GM23338 (cell line): ENCODE data around the gene SUGCT. TPM values are rescaled to one million over a fixed set of nuclear protein-coding genes. Genes with fewer than 3 reads are reported as not detected.

Experiments
- ATAC-seq: fragments of 200-7000 bp; cut with Tn5 transposase; 3 replicates; pipeline ENCODE4 v1.9.1; 2020
- DNase-seq: peaks from one replicate; pipeline ENCODE4 v3.0.0-alpha.2; 2015; ENCODE audit warnings: low spot score
- H2AFZ ChIP-seq: fragments of 200-600 bp; sonication (generic); 2 replicates; pipeline ENCODE4 v1.8.0; 2016; ENCODE audit warnings: antibody characterized with exemption, mild to moderate bottlenecking, moderate library complexity
- H3F3A ChIP-seq: fragments of 200-600 bp; sonication (generic); replicated peaks from 2 replicates; pipeline ENCODE4 v1.8.0; 2017; ENCODE audit warnings: antibody characterized with exemption, mixed run types, low read depth
- H3K27ac ChIP-seq: fragments of 200-600 bp; sonication (generic); 2 replicates; pipeline ENCODE4 v1.6.1; 2016; ENCODE audit warnings: low read depth
- H3K27me3 ChIP-seq: fragments of 200-600 bp; sonication (generic); 2 replicates; pipeline ENCODE4 v1.8.0; 2016; ENCODE audit warnings: mild to moderate bottlenecking, mixed run types, moderate library complexity; ENCODE audit not compliant: insufficient read depth
- H3K36me3 ChIP-seq: fragments of 200-600 bp; sonication (generic); 2 replicates; pipeline ENCODE4 v1.8.0; 2016; ENCODE audit warnings: mild to moderate bottlenecking; ENCODE audit not compliant: insufficient read depth
- H3K4me1 ChIP-seq: fragments of 200-600 bp; sonication (generic); 2 replicates; pipeline ENCODE4 v1.8.0; 2016; ENCODE audit warnings: mild to moderate bottlenecking, moderate library complexity; ENCODE audit not compliant: insufficient read depth
- H3K4me2 ChIP-seq: fragments of 200-600 bp; sonication (generic); 2 replicates; pipeline ENCODE4 v1.7.1; 2017; ENCODE audit warnings: mixed run types
- H3K4me3 ChIP-seq: fragments of 200-600 bp; sonication (generic); 2 replicates; pipeline ENCODE4 v1.6.1; 2016; ENCODE audit warnings: mixed run types
- H3K79me2 ChIP-seq: fragments of 200-600 bp; sonication (generic); replicated peaks from 2 replicates; pipeline ENCODE4 v1.8.0; 2017; ENCODE audit warnings: mild to moderate bottlenecking; ENCODE audit not compliant: insufficient read depth
- H3K9me2 ChIP-seq: fragments of 200-600 bp; sonication (generic); 2 replicates; pipeline ENCODE4 v1.8.0; 2017; ENCODE audit not compliant: insufficient read depth
- H4K20me1 ChIP-seq: fragments of 200-600 bp; sonication (generic); replicated peaks from 2 replicates; pipeline ENCODE4 v1.8.0; 2017; ENCODE audit warnings: mild to moderate bottlenecking; ENCODE audit not compliant: insufficient read depth
- H3K27ac Mint-ChIP-seq: 2 replicates; pipeline ENCODE4 v1.8.0; 2020; ENCODE audit warnings: inconsistent platforms, mild to moderate bottlenecking, moderate library complexity, mixed read lengths
- H3K27me3 Mint-ChIP-seq: 3 replicates; pipeline ENCODE4 v1.8.0; 2022; ENCODE audit warnings: low read depth, mild to moderate bottlenecking, moderate library complexity, mixed read lengths, inconsistent platforms; ENCODE audit not compliant: insufficient read depth, poor library complexity
- H3K36me3 Mint-ChIP-seq: 3 replicates; pipeline ENCODE4 v1.8.0; 2021; ENCODE audit warnings: low read depth, mild to moderate bottlenecking, inconsistent platforms, moderate library complexity, mixed read lengths
- H3K4me1 Mint-ChIP-seq: 3 replicates; pipeline ENCODE4 v1.8.0; 2020; ENCODE audit warnings: mild to moderate bottlenecking, inconsistent platforms, mixed read lengths
- H3K4me3 Mint-ChIP-seq: 3 replicates; pipeline ENCODE4 v1.8.0; 2021; ENCODE audit warnings: moderate library complexity, mild to moderate bottlenecking, inconsistent platforms, mixed read lengths
- H3K9me3 Mint-ChIP-seq: 3 replicates; pipeline ENCODE4 v1.8.0; 2020; ENCODE audit warnings: moderate library complexity, mild to moderate bottlenecking, inconsistent platforms, mixed read lengths
- CREB1 ChIP-seq: fragments of 250-450 bp; sonication (Bioruptor Pico); IDR thresholded peaks from 2 replicates; pipeline ENCODE4 v1.5.0; 2020; ENCODE audit warnings: low read depth, mild to moderate bottlenecking, moderate library complexity
- ETS1 ChIP-seq: IDR thresholded peaks from 2 replicates; pipeline ENCODE4 v1.6.1; 2016; ENCODE audit warnings: antibody characterized with exemption
- EZH2 ChIP-seq: fragments of 200-600 bp; sonication (generic); IDR thresholded peaks from one replicate; pipeline ENCODE4 v1.8.0; 2017; ENCODE audit warnings: antibody characterized with exemption, mild to moderate bottlenecking, low read depth; ENCODE audit not compliant: unreplicated experiment
- EZH2phosphoT487 ChIP-seq: fragments of 200-600 bp; sonication (generic); IDR thresholded peaks from one replicate; pipeline ENCODE4 v1.8.1; 2018; ENCODE audit warnings: antibody characterized with exemption; ENCODE audit not compliant: unreplicated experiment
- JUNB ChIP-seq: IDR thresholded peaks from one replicate; pipeline ENCODE4 v1.6.1; 2016; ENCODE audit warnings: antibody characterized with exemption; ENCODE audit not compliant: unreplicated experiment
- NANOG ChIP-seq: IDR thresholded peaks from 2 replicates; pipeline ENCODE4 v1.6.1; 2016; ENCODE audit warnings: antibody characterized with exemption, borderline replicate concordance
- POLR2AphosphoS5 ChIP-seq: IDR thresholded peaks from 2 replicates; pipeline ENCODE4 v1.6.1; 2016; ENCODE audit warnings: antibody characterized with exemption, low read depth
- STAT1 ChIP-seq: IDR thresholded peaks from one replicate; pipeline ENCODE4 v1.6.1; 2016; ENCODE audit warnings: antibody characterized with exemption; ENCODE audit not compliant: unreplicated experiment
- ZNF114 ChIP-seq: fragments of 250-450 bp; sonication (Bioruptor Pico); IDR thresholded peaks from 2 replicates; pipeline ENCODE4 v1.5.0; 2020; ENCODE audit warnings: mild to moderate bottlenecking, moderate library complexity
- ZNF331 ChIP-seq: fragments of 250-450 bp; sonication (Bioruptor Pico); IDR thresholded peaks from 2 replicates; pipeline ENCODE4 v1.5.0; 2020; ENCODE audit warnings: low read depth, mild to moderate bottlenecking, moderate library complexity
- polyA plus RNA-seq: library from polyadenylated mRNA; unstranded; fragments of >200 nt; fragmentation: Nextera tagmentation; extraction: Ambion mirVana; gene quantifications from 2 replicates; pipeline ENCODE4 v1.2.1, GENCODE V29; 2016
- total RNA-seq: library from RNA; depleted of rRNA; stranded (reverse); fragments of >200 nt; shearing (Covaris generic); gene quantifications from 2 replicates; pipeline ENCODE4 v1.2.3, GENCODE V29; 2014
- TF ChIP-seq, protein P1 (sequence below): IDR thresholded peaks from one replicate; pipeline ENCODE4 v1.6.1; 2018; ENCODE audit warnings: antibody characterized with exemption; ENCODE audit not compliant: unreplicated experiment
- TF ChIP-seq, protein P2 (sequence below), 2 experiments: fragments of 200-600 bp in 1 of 2; sonication (generic) in 1 of 2; conservative IDR thresholded peaks; 2 replicates each; pipeline versions ENCODE4 v1.5.1 to v1.6.1; 2016 to 2017; ENCODE audit warnings: antibody characterized with exemption in 2 of 2, low read depth in 2 of 2, mild to moderate bottlenecking in 2 of 2, moderate library complexity in 1 of 2
- TF ChIP-seq, protein P3 (sequence below): fragments of 250-450 bp; sonication (Bioruptor Pico); IDR thresholded peaks from 2 replicates; pipeline ENCODE4 v1.5.0; 2020; ENCODE audit warnings: mild to moderate bottlenecking, moderate library complexity

The SUGCT gene
- total and polyA plus RNA-seq, 2 experiments from 2014 or later: 4.2 to 5.6 TPM

DNA sequence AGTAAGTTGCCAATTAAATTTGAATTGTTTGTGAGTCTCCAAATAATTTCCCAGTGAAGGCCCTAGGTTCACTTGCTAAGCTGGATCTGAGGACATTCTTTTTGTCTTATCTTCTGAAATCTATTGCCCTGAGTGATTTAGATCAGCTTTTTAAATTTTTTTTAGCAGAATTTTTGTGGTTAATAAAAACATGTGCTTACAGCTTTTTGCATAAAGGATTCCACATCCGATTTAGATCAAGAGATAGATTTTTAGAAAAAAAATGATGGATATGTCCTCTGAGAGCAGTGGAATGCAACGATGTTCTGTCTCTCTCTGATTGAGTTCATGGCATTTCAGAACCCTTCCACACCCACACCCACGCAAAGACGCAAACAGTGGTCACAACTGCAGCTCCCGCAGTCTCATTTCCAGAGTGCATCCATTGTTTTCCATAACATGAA, 358.8 kb downstream of the SUGCT start:
- DNase-seq (no peak), ATAC-seq (no peak)
- Histone ChIP-seq H3K79me2 (no peaks in the 10 kb centered on the region), H3K36me3 (no peaks in the 10 kb centered on the region), H4K20me1 (no peaks in the 10 kb centered on the region), H3K4me2 (no peak overlapping the region), H3K27me3 (no peaks in the 10 kb centered on the region), H3K9me2 (0 out of 2 replicates have a peak, but pooled peaks cover 3% of the 10 kb centered on the region), H3F3A (no peaks in the 10 kb centered on the region), H3K4me3 (no peak overlapping the region), H3K4me1 (no peaks in the 10 kb centered on the region), H3K27ac (no peak overlapping the region), H2AFZ (no peak overlapping the region)
- Mint-ChIP-seq H3K27me3 (no peaks in the 10 kb centered on the region), H3K9me3 (no peaks in the 10 kb centered on the region), H3K4me1 (no peaks in the 10 kb centered on the region), H3K36me3 (no peaks in the 10 kb centered on the region), H3K27ac (no peak overlapping the region), H3K4me3 (no peak overlapping the region)
- TF ChIP-seq STAT1 (no peak), NANOG (no peak), ETS1 (no peak), JUNB (no peak), ZNF114 (CRISPR knock-in tag) (no peak), EZH2phosphoT487 (no peak), ZNF331 (CRISPR knock-in tag) (no peak), CREB1 (no peak), POLR2AphosphoS5 (no peak), EZH2 (no peak)
- TF ChIP-seq, protein P1, sequence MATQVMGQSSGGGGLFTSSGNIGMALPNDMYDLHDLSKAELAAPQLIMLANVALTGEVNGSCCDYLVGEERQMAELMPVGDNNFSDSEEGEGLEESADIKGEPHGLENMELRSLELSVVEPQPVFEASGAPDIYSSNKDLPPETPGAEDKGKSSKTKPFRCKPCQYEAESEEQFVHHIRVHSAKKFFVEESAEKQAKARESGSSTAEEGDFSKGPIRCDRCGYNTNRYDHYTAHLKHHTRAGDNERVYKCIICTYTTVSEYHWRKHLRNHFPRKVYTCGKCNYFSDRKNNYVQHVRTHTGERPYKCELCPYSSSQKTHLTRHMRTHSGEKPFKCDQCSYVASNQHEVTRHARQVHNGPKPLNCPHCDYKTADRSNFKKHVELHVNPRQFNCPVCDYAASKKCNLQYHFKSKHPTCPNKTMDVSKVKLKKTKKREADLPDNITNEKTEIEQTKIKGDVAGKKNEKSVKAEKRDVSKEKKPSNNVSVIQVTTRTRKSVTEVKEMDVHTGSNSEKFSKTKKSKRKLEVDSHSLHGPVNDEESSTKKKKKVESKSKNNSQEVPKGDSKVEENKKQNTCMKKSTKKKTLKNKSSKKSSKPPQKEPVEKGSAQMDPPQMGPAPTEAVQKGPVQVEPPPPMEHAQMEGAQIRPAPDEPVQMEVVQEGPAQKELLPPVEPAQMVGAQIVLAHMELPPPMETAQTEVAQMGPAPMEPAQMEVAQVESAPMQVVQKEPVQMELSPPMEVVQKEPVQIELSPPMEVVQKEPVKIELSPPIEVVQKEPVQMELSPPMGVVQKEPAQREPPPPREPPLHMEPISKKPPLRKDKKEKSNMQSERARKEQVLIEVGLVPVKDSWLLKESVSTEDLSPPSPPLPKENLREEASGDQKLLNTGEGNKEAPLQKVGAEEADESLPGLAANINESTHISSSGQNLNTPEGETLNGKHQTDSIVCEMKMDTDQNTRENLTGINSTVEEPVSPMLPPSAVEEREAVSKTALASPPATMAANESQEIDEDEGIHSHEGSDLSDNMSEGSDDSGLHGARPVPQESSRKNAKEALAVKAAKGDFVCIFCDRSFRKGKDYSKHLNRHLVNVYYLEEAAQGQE: no peak
- TF ChIP-seq, protein P2, sequence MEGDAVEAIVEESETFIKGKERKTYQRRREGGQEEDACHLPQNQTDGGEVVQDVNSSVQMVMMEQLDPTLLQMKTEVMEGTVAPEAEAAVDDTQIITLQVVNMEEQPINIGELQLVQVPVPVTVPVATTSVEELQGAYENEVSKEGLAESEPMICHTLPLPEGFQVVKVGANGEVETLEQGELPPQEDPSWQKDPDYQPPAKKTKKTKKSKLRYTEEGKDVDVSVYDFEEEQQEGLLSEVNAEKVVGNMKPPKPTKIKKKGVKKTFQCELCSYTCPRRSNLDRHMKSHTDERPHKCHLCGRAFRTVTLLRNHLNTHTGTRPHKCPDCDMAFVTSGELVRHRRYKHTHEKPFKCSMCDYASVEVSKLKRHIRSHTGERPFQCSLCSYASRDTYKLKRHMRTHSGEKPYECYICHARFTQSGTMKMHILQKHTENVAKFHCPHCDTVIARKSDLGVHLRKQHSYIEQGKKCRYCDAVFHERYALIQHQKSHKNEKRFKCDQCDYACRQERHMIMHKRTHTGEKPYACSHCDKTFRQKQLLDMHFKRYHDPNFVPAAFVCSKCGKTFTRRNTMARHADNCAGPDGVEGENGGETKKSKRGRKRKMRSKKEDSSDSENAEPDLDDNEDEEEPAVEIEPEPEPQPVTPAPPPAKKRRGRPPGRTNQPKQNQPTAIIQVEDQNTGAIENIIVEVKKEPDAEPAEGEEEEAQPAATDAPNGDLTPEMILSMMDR (conservative IDR thresholded peaks at IDR 0.05; ENCODE audit: low read depth in 2 of 2): no peak
- TF ChIP-seq, protein P3, sequence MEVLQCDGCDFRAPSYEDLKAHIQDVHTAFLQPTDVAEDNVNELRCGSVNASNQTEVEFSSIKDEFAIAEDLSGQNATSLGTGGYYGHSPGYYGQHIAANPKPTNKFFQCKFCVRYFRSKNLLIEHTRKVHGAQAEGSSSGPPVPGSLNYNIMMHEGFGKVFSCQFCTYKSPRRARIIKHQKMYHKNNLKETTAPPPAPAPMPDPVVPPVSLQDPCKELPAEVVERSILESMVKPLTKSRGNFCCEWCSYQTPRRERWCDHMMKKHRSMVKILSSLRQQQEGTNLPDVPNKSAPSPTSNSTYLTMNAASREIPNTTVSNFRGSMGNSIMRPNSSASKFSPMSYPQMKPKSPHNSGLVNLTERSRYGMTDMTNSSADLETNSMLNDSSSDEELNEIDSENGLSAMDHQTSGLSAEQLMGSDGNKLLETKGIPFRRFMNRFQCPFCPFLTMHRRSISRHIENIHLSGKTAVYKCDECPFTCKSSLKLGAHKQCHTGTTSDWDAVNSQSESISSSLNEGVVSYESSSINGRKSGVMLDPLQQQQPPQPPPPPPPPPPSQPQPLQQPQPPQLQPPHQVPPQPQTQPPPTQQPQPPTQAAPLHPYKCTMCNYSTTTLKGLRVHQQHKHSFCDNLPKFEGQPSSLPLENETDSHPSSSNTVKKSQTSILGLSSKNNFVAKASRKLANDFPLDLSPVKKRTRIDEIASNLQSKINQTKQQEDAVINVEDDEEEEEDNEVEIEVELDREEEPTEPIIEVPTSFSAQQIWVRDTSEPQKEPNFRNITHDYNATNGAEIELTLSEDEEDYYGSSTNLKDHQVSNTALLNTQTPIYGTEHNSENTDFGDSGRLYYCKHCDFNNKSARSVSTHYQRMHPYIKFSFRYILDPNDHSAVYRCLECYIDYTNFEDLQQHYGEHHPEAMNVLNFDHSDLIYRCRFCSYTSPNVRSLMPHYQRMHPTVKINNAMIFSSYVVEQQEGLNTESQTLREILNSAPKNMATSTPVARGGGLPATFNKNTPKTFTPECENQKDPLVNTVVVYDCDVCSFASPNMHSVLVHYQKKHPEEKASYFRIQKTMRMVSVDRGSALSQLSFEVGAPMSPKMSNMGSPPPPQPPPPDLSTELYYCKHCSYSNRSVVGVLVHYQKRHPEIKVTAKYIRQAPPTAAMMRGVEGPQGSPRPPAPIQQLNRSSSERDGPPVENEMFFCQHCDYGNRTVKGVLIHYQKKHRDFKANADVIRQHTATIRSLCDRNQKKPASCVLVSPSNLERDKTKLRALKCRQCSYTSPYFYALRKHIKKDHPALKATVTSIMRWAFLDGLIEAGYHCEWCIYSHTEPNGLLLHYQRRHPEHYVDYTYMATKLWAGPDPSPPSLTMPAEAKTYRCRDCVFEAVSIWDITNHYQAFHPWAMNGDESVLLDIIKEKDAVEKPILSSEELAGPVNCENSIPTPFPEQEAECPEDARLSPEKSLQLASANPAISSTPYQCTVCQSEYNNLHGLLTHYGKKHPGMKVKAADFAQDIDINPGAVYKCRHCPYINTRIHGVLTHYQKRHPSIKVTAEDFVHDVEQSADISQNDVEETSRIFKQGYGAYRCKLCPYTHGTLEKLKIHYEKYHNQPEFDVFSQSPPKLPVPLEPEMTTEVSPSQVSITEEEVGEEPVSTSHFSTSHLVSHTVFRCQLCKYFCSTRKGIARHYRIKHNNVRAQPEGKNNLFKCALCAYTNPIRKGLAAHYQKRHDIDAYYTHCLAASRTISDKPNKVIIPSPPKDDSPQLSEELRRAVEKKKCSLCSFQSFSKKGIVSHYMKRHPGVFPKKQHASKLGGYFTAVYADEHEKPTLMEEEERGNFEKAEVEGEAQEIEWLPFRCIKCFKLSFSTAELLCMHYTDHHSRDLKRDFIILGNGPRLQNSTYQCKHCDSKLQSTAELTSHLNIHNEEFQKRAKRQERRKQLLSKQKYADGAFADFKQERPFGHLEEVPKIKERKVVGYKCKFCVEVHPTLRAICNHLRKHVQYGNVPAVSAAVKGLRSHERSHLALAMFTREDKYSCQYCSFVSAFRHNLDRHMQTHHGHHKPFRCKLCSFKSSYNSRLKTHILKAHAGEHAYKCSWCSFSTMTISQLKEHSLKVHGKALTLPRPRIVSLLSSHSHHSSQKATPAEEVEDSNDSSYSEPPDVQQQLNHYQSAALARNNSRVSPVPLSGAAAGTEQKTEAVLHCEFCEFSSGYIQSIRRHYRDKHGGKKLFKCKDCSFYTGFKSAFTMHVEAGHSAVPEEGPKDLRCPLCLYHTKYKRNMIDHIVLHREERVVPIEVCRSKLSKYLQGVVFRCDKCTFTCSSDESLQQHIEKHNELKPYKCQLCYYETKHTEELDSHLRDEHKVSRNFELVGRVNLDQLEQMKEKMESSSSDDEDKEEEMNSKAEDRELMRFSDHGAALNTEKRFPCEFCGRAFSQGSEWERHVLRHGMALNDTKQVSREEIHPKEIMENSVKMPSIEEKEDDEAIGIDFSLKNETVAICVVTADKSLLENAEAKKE (CRISPR knock-in tag): no peak
